Heart left ventricle (tissue), 13 donors: ENCODE measurements around the gene DUSP16.
"Not testable (repeated sequence)": the region's sequence is repeated elsewhere in the genome, so short reads cannot be mapped to it uniquely, and the experiment has no call there.

ENCODE experiments used
- CTCF ChIP-seq, 12 donors: fragments of 200-600 bp; sonication (generic) in 4 of 12; IDR thresholded peaks; one replicate each; pipeline versions ENCODE4 v1.5.0 to v1.8.0; 2018 to 2022; ENCODE audit warnings: antibody characterized with exemption in 12 of 12, mild to moderate bottlenecking in 5 of 12
- POLR2A ChIP-seq, 2 donors: fragments of 450-650 bp; IDR thresholded peaks; one replicate each; pipeline ENCODE4 v1.6.1; 2017; ENCODE audit warnings: antibody characterized with exemption in 2 of 2, mild to moderate bottlenecking in 2 of 2, moderate library complexity in 2 of 2
- donor health status: ischemic (EF 13 %, LVEDD 7.1; RV severe dilation, severe dysfunction).
- donor health status: DM: no; HTN: yes; CAD: no.
- donor health status: DM: no; HTN: no; CAD: no.
- donor health status: ischemic (EF 25% LVEDD 6.9; RV normal size, moderate dysfunction).
- donor health status: ischemic (EF 25% LVEDD 5.7; RV mildly dilated, moderate dysfunction).
- donor health status: ischemic (EF 35%, LVEDD 5.7; RV mildly dilated, moderate dysfunction).
- donor health status: nonischemic (EF 11% LVEDD 7.7; RV severe dilation, severe dysfunction).
- donor health status: DM: yes; HTN: yes; CAD: no.
- donor health status: PGD.
- donor health status: ischemic (EF 29% LVEDD 5.4; RV normal size, mild dysfunction).
- donor health status: nonischemic (EF 23%, LVEDD 6.1; RV moderate dilation, normal function).

GRCh38 chr12:12580716-12581115 is 18.1 kb upstream of the DUSP16 start:
- not testable (repeated sequence) for TF ChIP-seq POLR2A, CTCF (IDR thresholded peaks at IDR 0.05)
